GM19372 (cell line): Measurements from ENCODE around the gene TMCC1.
A peak's percentile ranks its signal among the peaks of the same experiment; 100 is the strongest.
"Not testable (repeated sequence)": the region's sequence is repeated elsewhere in the genome, so short reads cannot be mapped to it uniquely, and the experiment has no call there.

Source experiments
- ATAC-seq: cut with Tn5 transposase; IDR thresholded peaks from one replicate; pipeline ENCODE4 v1.9.1; 2021; ENCODE audit warnings: mild to moderate bottlenecking, low read depth, moderate library complexity; ENCODE audit not compliant: unreplicated experiment

The TMCC1 gene

DNA sequence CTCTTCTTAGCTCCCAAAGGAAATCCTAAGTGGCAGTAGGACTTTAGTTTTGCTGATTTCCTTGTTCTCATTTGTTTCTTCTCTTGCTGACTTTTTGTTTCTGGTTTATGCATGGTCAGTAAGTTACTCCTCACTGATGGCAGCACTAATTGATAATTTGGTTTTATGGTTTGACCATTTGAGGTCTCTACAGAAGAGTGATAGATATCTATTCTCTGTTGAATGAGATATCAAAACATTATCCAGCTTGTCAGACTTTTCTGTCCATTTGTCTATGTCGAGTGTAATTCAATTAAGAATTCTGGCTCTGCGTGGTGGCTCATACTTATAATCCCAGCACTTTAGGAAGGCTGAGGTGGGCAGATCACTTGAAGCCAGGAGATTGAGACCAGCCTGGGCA lies 202.5 kb downstream of the TMCC1 start:
- ATAC-seq, result no peak

DNA sequence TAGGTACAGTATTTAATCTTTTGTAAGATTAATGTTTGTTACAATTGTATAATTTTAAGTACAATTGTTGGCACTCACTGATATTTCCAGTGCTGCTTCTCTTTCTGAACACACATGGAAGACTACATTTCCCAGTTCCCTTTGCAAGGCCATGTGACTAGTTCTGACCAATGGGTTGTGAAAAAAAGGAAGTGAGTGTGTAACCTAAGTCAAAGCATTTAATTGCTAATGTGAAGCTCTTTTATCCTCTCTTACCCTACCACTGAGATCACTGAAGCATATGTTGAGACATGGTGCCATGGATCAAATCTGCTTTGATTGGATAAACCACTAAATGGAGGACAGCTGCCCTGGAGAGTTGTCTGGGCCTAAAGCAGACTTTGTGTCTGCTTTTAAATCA lies 203.1 kb downstream of the TMCC1 start:
- ATAC-seq, result peak; percentile 81

DNA sequence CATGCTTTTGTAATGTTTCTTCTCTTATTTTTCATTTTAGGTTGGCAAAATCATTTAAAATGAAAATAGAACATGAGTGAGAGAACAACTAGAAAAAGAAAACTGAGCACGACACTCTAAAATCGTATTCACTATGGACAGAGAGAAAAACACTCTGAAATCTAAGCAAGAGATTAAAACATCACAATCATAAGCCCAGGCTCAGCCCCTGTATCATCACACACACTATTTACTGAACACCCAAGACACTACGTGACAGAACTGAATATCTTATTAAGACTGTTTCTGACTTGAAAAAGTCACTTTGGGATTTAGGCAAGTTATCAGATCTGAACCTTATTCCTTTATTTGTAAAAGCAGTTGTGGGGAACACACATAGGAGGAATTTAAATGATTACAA lies 204.5 kb downstream of the TMCC1 start:
- no peak for ATAC-seq

DNA sequence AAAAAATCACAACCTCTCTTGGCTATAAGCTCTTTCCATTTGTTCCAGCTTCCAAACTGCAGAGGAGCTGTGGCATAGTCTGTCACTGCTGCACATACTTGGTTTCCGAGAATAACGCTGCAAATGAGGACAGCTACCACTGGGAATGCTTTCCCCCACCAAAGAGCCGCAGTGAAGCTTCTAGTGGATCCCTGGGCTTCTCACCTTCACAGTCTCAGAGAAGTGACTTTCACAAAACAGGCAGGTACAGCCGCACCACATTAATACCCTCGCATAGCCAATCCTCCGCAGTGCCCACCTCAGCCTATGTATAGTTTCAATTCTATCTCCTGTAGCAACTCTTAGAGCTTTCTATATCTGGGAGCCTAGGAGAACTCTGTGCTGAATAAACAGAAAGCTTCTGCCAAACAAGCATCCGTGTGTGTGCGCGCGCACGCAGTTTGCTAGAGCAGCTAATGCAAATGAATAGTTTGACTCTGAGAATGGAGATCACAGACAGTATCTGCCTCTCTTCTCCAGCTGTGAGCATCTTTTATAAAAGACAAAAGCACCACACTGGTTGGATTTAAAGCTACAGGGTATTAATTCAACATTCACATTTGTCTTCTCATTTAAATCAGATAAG lies 205.1 kb downstream of the TMCC1 start:
- ATAC-seq, result no peak

DNA sequence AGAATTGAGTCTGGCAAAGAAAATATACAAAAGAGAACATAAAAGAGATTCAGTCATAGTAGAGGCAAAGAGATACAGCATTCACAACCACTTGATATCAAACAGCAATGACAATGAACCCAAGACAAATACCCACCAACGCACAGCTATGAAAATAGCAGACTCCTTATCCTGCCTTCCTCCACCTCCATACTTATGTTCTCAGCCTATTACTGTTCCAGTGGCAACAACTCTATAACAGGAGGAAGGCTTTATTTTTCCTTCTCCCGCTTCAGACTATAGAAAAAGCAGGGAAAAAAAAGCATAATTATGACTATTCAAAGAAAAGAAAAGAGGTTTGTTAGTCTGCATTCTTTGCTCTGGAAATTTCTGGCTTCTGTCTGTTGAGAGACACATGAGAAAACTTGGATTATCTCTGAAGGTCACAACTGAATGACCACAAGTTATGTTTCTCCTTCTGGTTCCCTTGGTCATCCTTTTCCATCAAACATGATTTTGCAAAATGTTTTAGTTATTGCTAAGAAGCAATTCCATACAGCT lies 205.9 kb downstream of the TMCC1 start:
- no peak for ATAC-seq

DNA sequence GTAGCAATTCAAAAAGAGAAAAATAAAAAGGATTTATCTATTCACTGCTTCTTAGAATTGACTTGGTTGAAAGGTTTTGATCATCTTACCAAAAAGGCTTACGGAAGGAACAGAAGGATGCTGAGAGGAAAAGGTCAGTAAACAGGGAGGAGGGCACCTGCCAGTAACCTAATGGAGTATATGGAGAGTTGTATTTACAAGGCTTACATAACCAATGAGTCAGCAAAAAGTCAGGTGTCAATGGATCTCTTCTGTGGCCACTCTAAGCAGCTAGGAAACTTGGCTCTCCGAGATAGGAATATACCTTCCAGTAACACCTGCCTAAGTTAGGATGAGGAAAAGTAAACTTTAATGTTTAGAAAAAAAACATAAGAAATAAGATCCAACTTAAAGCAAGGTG lies 206.6 kb downstream of the TMCC1 start:
- ATAC-seq, result no peak

DNA sequence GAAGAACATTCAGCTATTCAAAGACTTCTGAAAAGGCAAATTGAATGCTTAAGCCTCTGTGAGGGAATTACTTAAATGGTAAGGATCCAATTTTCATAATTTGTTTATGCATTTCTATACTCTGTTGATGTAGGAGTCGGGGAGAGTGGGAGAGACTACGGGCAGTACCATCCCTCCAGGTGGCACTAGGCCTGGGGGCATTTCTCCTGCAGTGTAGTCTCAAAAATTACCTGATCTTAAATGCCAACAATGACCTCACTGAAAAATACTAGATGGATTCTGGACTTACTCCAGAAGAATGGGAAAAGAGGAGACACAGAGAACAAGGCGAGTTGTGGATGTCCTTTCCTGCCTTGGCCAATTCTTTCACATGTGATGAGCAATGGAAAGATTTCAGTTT lies 209.2 kb downstream of the TMCC1 start:
- ATAC-seq, result no peak

DNA sequence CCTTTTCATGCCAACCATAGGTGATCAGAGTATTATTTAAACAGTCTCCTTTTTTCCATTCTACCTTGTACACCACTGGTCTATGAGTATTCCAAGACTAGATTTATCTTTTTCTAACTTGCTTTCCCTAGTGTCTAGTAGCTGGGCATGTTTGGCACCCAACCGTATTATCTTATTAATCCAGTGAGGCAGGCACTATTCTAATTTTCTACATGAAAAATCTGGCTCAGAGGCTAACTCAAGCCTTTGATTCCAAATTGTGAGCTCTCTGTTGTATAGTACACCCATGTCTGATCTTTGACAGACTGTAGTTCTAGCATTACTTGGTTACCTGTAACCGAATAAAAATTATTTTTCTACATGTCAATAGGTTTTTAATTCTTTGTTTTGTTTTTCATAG lies 210.3 kb downstream of the TMCC1 start:
- ATAC-seq, result no peak

DNA sequence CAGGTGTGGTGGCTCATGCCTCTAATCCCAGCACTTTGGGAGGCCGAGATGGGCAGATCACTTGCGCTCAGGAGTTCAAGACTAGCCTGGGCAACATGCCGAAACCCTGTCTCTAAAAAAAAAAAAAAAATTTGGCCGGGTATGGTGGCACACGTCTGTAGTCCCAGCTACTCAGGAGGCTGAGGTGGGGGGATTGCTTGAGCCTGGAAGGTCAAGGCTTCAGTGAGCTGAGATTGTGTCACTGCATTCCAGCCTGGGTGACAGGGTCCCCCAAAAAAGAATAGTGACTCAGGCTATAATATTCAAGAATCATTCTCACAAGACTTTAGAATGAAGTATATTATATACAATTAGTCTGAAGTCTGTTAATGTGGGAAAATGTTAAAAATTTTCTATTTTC lies 216.5 kb downstream of the TMCC1 start:
- ATAC-seq, result no peak

DNA sequence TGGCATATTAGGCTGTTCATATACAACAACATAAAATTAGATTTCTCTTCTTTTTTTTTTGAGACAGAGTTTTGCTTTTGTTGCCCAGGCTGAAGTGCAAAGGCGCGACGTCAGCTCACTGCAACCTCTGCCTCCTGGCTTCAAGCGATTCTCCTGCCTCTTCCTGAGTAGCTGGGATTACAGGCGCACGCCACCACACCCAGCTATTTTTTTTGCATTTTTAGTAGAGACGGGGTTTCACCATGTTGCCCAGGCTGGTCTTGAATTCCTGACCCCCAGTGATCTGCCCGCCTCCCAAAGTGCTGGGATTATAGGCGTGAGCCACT lies 218.8 kb downstream of the TMCC1 start:
- not testable (repeated sequence) for ATAC-seq

DNA sequence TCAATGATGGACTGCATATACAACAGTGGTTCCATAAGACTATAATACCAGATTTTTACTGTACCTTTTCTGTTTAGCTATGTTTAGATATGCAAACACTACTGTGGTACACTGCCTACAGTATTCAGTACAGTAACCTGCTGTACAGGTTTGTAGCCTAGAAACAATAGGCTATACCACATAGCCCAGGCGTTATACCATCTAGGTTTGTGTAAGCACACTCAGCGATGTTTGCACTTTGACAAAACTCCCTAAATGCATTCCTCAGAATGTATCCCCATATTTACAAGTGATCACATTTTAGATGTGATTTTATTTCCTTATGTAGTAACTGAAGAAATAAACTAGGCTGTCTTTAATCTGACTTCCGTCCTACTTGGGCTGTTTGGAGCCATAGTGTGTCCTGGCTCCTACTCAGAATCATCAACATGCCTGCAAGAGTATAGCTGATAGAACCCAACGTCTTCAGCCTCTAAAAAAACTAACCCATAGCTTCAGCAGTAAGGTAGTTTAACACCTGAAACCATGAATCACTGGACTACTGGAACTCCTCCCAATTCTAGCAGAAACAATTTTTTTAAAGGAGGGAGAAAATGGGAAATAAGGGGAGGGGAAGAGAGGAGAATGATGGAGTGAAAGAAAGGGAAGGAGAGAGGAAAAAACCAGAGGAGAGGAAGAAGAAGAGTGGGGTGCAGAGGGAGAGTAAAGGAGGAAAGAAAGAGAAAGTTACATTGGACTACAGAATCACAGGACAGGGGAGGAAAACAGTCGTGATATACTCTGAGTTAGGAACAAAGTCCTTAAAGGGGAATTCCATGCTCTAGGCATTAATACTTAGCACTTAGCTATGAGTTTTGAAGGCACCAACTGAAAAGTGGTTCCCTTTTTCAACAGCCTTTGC lies 219.4 kb downstream of the TMCC1 start:
- ATAC-seq, result no peak

DNA sequence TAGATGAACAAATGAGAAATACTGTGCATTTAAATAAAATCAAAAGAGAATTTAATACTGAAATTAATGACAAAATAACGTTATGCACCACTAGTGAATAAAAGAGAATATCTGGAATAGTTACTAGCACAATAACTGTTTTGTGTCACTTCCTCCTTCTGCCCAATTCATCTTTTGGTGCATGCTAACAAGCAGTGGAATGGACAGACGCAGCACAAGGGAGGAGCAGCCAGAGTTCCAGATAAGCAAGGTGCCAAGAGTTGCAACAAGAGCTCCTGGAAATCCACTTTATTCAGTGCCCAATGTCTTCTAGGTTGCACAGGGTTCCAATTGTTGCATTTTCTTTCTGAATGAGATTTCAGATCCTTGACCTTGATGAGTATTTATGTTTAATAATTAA lies 220.5 kb downstream of the TMCC1 start:
- ATAC-seq, result no peak

DNA sequence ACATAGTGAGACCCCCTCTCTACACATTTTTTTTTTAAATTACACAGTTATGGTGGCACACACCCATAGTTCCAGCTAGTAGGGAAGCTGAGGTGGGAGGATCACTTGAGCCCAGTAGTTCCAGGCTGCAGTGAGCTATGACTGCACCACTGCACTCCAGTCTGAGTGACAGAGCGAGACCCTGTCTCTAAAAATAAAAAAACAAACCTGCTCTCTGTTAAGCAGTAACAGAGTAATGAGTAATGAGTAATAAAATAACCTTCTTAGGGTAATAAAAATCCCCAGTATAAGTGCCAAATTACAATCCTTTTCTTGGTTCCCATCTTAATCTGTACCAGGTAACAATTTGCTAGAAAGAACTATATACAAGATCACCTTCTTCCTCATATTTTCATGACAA lies 221.1 kb downstream of the TMCC1 start:
- no peak for ATAC-seq

DNA sequence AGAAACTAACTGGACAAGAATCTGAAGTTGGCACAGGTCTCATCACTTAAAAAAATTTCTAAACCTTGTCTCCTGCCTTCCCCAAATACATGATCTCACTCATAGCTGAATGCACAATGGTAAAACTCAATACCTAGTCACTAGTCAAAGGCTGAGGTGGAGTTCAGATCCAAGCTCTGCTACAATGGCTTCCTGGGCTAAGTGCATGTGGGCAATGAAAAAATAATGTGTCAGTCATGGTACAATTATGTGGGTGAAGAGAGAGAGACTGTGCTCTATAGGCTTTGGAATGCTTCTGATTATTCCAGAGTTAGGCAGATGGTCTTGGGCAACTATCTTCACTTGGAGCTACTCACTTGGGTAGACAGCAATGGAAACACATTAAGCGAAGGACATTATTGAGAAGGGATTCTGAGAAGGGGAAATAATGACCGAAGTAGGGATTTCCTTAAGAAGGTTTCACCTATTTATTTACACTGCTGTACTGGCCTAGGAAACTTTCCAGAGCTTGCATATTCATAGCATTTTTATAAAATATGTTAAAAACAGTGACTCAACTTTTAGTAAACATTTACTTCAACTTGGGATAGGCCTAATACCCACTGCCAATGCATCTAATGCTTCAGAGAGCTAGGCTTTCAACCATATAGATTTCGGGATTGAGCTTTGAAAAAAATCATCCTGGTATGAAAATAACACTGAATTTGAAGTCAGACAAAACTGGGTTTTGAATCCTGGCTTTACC lies 228.3 kb downstream of the TMCC1 start:
- ATAC-seq, result no peak

DNA sequence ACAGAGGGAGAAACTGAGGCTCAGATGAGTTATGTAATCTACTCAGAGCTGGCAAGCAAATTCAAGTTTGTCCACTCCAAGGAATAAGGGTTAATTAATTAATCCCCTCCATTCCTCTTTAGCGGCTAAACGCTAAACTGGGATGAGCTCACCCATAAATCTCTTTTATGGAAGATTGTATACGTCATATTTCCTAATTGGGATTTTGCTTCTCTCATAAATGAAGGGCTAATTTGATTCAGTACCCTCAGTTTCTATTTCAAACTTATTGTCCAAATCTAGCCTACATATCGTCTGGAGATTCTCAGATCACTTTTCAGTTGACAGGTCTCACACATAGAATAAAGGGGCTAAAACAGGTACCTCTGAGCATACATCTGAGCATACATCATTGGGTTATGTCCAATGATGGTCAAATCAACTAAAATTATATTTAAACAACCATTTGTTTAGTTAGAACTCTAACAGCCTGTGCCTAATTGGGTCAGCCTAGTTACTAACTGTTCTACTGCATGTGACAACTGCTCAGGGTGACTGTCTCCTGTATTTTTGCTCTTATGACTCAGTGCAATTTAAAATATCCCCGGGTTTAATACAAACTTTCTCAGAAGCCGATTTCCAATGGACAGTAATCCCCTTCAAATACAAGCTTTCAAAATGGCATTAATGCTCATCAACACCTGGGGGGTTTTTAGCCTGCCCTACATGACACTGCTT lies 229.4 kb downstream of the TMCC1 start:
- no peak for ATAC-seq

DNA sequence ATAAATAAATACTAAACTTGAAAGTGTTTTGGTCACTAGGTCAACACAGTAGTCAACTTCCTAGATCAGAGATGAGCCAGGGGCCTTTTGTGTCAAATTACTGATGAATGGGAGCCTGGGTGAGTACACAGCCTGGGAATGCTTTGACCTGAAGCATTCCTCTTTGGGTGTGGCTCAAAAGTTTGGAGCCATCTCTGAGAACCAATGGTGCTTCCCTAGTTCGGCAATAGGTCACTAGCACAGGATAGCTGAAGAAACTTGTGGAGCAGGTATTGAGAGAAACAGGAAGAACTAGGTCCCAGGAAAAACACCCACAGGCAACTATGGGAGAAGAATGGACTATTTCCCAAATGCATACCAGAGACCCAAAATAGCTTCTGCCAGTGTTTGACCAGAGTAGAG lies 230.5 kb downstream of the TMCC1 start:
- ATAC-seq, result no peak

DNA sequence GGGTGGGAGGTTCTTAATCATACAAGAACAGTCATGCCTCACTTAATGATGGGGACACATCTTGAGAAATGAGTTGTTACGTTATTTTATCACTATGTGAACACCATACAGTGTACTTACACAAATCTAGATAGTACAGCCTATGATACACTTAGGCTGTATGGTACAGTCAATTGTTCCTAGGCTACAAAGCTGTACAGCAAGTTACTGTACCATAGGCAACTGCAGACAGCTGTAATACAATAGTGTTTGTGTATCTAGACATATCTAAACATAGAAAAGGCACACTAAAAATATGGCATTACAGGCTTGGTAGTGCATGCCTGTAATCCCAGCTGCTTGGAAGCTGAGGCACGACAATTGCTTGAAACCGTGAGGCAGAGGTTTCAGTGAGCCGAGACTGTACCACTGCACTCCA lies 231.3 kb downstream of the TMCC1 start:
- no peak for ATAC-seq

DNA sequence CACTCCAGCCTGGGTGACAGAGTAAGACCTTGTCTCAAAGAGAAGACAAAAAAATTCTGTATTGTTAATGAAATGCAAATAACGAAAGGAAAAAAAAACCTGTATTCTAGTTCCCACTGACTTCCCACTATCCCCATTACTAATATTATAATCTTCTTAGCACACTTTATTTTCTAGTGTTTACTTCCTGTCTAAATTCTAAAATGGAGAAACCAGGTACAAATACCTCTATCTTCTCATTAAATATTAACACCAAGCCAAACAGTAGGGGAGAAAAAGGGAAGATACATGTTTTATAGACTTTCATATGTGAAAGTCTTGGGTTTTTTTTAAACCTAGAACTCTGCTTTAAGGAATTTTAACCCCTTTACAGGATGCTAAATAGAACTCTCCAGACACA lies 231.7 kb downstream of the TMCC1 start:
- ATAC-seq, result no peak

DNA sequence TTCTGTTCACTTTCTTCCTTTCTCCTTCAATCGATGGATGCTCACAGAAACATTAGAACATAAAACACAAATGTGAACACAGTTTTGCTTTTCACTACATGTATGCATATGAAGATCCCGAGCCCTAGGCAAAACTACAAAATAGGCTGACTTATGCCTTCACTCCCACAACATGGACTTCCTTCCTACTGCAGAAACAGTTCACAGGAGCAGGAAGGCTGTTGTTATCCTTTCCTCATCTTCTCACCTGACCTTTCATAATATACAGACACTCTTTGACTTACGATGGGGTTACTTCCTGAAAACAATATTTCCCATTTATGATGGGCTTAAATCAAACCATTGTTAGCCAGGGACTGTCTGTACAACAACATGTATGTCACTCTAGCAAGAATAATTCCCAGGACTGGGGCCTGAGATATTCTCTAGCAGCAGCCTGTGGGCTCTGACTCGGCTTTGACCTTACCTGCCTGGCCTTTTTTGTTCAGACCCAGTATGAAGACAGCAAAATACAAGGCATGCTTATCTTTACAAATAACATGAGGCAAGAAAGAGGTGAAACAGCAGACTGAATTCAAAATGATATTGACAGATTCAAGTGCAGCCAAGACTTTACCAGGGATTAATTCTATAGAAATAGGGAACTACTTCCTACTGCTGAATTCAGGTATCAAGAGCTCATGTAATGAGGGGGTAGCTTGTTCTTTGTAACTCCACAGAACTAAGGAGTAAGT lies 235.2 kb downstream of the TMCC1 start:
- no peak for ATAC-seq
